Measurements from ENCODE around the gene ANAPC16. TPM values are rescaled to one million over a fixed set of nuclear protein-coding genes. Genes with fewer than 3 reads are reported as not detected.
"Not testable (repeated sequence)": the region's sequence is repeated elsewhere in the genome, so short reads cannot be mapped to it uniquely, and the experiment has no call there.

Gene ANAPC16
- total RNA-seq, 1 donor from 2014 or later, result 88.0 TPM

- intact Hi-C loops (cut with micrococcal nuclease), result not testable (repeated sequence)
Observed at GRCh38 chr10:72208526-72208925, 7.3 kb upstream of the ANAPC16 start.

GRCh38 chr10:72211381-72211780 lies 4.4 kb upstream of the ANAPC16 start:
- intact Hi-C loops (cut with micrococcal nuclease), result loop anchor here (10.0 kb wide), 1 partner anchor 257 kb away; no protein-coding TSS in a partner anchor

GRCh38 chr10:72211832-72212231 lies 4.0 kb upstream of the ANAPC16 start:
- intact Hi-C loops (cut with micrococcal nuclease), result loop anchor here (10.0 kb wide), 1 partner anchor 257 kb away; no protein-coding TSS in a partner anchor

GRCh38 chr10:72218325-72218724 lies 2.5 kb downstream of the ANAPC16 start:
- intact Hi-C loops (cut with micrococcal nuclease), result loop anchor here (5.0 to 10.0 kb wide), 6 partner anchors 46 to 1029 kb away; partner anchors contain the start of genes DNAJC9, ECD, FAM149B1 and PSAP

GRCh38 chr10:72218726-72219125 lies 2.9 kb downstream of the ANAPC16 start:
- intact Hi-C loops (cut with micrococcal nuclease), result loop anchor here (5.0 to 10.0 kb wide), 6 partner anchors 46 to 1029 kb away; partner anchors contain the start of genes DNAJC9, ECD, FAM149B1 and PSAP

- intact Hi-C loops (cut with micrococcal nuclease), result loop anchor here (5.0 to 10.0 kb wide), 6 partner anchors 47 to 1028 kb away; partner anchors contain the start of genes DNAJC9, ECD, FAM149B1 and PSAP
Observed at GRCh38 chr10:72219235-72219814, 3.5 kb downstream of the ANAPC16 start.

GRCh38 chr10:72220637-72221036 lies 4.8 kb downstream of the ANAPC16 start:
- intact Hi-C loops (cut with micrococcal nuclease), result no loop called here

GRCh38 chr10:72221278-72221677 lies 5.5 kb downstream of the ANAPC16 start:
- intact Hi-C loops (cut with micrococcal nuclease), result no loop called here

- intact Hi-C loops (cut with micrococcal nuclease), result loop anchor here (1.0 to 2.0 kb wide), 4 partner anchors 97 to 327 kb away; no protein-coding TSS in a partner anchor
Observed at GRCh38 chr10:72223743-72224101, 7.9 kb downstream of the ANAPC16 start.

GRCh38 chr10:72224191-72224590 lies 8.4 kb downstream of the ANAPC16 start:
- intact Hi-C loops (cut with micrococcal nuclease), result not testable (repeated sequence)

- intact Hi-C loops (cut with micrococcal nuclease), result no loop called here
Observed at GRCh38 chr10:72226418-72227027, 10.7 kb downstream of the ANAPC16 start.

GRCh38 chr10:72227826-72228225 lies 12.0 kb downstream of the ANAPC16 start:
- intact Hi-C loops (cut with micrococcal nuclease), result no loop called here

GRCh38 chr10:72228318-72228751 lies 12.5 kb downstream of the ANAPC16 start:
- intact Hi-C loops (cut with micrococcal nuclease), result no loop called here

- intact Hi-C loops (cut with micrococcal nuclease), result no loop called here
Observed at GRCh38 chr10:72229261-72230251, 13.7 kb downstream of the ANAPC16 start.

GRCh38 chr10:72233621-72234020 lies 17.8 kb downstream of the ANAPC16 start:
- intact Hi-C loops (cut with micrococcal nuclease), result no loop called here

GRCh38 chr10:72234560-72235095 lies 18.8 kb downstream of the ANAPC16 start:
- intact Hi-C loops (cut with micrococcal nuclease), result no loop called here

- intact Hi-C loops (cut with micrococcal nuclease), result no loop called here
Observed at GRCh38 chr10:72235544-72236279, 19.9 kb downstream of the ANAPC16 start.

- intact Hi-C loops (cut with micrococcal nuclease), result no loop called here
Observed at GRCh38 chr10:72238392-72239175, 22.8 kb downstream of the ANAPC16 start.

GRCh38 chr10:72239409-72239808 lies 23.6 kb downstream of the ANAPC16 start:
- intact Hi-C loops (cut with micrococcal nuclease), result no loop called here

- intact Hi-C loops (cut with micrococcal nuclease), result no loop called here
Observed at GRCh38 chr10:72240371-72240770, 24.6 kb downstream of the ANAPC16 start.

Data from T-helper 1 cell treated with Interleukin-12 subunit alpha and Interleukin-12 subunit beta and Interleukin-4 antibody, amounts not matched to agents 30 ng/mL and 1 ng/mL, for 36 hours (primary cell).